Activated gamma-delta T cell treated with Interleukin-2 at 50 U/mL for 16 hours (primary cell): ENCODE results near the gene PPP4R3C.
"Not testable (repeated sequence)": the region's sequence is repeated elsewhere in the genome, so short reads cannot be mapped to it uniquely, and the experiment has no call there.

Experiments used
- DNase-seq: peaks from one replicate; pipeline ENCODE4 v3.0.0-alpha.2; 2020

Gene PPP4R3C

DNA sequence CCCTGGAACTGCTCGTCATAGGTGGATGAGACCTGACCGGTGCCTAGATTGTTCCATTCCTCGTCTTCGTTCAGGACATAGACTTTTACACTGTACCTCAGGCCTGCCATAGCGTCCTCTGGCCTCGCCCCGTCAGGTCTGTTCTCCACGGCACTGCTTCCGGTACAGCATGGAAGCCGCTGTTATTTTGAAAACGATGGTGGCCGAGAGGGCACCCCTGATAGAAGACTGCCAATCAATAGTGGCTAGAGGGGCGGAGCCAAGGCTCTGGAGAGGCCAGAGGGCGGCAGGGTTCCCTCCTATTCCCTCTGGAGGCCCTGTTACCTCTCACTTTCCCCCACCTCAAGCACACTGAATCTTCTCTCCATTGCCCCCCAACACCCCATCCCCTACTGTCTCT lies at the start of gene PPP4R3C:
TSS of gene PPP4R3C (minus strand) at position 155 of the 400 bp plus-strand sequence. CDS start at position 110, 45 bp downstream.
- DNase-seq: no peak

DNA sequence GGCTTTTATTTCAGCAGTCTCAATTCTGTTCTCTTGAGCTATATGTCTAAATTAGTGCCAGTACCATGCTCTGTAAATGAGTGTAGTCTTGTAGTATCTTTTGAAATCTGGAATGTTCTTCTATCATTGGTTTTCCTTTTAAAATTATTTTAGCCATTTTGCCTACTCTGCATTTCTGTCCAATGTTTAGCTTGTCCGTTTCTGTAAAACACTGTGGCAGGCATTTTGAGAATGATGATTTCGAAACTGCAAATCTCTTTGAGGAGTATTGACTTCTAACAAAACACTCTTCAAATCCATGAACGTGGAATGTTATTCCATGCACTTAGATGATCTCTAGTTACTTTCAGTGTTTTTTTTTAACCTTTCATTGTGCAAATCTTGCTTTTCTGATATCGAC lies 28.3 kb upstream of the PPP4R3C start:
- DNase-seq: no peak

DNA sequence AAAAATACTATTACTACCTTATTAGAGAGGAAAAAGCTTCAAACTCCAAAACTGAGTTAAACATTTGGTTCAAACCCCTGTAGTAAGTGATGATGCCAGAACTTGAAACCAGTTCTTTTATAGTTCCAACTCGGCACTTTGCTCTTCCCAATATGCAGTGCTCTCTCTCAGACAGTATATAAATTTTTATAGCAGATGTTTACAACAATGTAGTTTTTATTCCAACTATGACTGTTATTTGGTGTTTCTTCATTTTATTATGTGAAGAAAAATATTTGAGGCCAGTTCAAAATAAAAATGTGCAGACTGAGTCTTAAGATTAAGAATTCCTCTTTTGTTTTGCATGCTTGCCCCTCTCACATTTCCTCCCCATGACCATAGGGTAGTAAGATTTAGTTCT lies 2.9 kb upstream of the PPP4R3C start:
- DNase-seq: no peak

DNA sequence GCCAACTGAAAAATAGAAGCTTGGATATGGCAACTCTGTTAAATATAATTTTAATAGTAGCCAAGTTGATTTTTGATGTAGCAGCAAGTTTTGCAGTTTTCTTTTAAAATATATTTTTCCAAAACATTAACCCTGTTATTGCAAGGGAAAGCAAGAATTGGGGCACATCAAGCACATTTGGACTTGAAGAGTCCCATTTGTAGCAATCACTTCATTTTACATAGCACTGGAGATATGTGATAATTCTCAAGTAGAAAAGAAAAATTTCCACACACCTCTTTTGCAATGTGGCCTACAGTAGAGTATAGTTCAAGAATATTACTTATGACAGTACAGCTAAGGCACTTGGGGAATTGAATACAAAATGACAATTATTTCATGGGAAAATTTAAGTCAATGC lies 1.9 kb upstream of the PPP4R3C start:
- DNase-seq: no peak

DNA sequence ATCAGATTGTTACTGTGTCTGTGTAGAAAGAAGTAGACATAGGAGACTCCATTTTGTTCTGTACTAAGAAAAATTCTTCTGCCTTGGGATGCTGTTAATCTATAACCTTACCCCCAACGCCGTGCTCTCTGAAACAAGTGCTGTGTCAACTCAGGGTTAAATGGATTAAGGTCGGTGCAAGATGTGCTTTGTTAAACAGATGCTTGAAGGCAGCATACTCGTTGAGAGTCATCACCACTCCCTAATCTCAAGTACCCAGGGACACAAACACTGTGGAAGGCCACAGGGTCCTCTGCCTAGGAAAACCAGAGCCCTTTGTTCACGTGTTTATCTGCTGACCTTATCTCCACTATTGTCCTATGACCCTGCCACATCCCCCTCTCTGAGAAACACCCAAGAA lies 4.0 kb downstream of the PPP4R3C start:
- not testable (repeated sequence) for DNase-seq

DNA sequence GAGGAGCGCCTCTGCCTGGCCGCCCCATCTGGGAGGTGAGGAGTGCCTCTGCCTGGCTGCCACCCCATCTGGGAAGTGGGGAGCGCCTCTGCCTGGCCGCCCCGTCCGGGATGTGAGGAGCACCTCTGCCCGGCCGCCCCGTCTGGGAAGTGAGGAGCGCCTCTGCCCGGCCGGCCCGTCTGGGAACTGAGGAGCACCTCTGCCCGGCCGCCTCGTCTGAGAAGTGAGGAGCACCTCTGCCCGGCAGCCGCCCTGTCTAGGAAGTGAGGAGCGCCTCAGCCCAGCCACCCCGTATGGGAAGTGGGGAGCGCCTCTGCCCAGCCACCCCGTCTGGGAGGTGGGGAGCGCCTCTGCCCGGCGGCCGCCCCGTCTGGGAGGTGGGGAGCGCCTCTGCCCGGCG lies 4.6 kb downstream of the PPP4R3C start:
- not testable (repeated sequence) for DNase-seq

DNA sequence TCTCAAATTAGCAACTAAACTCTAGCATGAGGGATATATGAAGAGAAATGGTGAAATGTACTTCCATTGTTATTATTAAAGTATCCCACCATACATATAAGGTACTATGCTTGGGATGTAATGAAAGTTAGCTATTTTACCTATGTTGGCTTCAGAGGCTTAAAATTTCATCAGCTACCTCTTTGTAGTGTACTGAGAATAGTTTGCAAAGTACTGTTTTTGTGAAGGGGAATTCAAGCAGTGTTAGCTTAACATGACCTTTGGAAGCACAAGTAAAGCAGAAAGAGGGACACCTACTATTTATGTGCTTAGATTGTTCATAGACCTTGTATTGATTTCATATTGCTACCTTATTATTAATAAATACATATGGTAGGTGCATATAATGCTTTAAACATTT lies 11.8 kb downstream of the PPP4R3C start:
- no peak for DNase-seq

DNA sequence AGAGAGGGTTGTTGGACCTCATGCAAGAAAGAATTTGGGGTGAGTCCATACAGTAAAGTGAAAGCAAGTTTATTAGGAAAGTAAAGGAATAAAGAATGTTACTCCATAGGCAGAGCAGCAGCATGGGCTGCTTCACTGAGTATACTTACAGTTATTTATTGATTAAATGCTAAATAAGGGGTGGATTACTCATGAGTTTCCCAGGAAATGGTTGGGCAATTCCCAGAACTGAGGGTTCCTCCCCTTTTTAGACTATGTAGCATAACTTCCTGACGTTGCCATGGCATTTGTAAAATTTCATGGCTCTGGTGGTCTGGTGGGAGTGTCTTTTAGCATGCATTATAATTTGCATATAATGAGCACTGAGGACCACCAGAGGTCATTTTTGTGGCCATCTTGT lies 16.7 kb downstream of the PPP4R3C start:
- no peak for DNase-seq

DNA sequence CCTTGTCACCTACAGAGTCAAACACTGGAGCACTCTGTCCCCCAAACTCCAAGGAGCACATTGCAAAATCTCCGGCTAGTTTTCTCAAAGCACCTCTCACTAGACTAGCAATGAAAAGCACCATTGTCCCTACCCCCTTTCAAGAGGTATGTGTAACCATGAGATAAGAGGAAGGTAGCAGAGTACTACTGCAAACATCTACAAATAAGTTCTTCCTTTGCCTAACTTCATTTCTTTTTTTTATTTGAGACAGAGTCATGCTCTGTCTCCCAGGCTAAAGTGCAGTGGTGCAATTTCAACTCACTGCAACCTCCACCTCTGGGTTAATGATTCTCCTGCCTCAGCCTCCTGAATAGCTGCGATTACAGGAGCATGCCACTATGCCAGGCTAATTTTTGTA lies 17.7 kb downstream of the PPP4R3C start:
- no peak for DNase-seq

DNA sequence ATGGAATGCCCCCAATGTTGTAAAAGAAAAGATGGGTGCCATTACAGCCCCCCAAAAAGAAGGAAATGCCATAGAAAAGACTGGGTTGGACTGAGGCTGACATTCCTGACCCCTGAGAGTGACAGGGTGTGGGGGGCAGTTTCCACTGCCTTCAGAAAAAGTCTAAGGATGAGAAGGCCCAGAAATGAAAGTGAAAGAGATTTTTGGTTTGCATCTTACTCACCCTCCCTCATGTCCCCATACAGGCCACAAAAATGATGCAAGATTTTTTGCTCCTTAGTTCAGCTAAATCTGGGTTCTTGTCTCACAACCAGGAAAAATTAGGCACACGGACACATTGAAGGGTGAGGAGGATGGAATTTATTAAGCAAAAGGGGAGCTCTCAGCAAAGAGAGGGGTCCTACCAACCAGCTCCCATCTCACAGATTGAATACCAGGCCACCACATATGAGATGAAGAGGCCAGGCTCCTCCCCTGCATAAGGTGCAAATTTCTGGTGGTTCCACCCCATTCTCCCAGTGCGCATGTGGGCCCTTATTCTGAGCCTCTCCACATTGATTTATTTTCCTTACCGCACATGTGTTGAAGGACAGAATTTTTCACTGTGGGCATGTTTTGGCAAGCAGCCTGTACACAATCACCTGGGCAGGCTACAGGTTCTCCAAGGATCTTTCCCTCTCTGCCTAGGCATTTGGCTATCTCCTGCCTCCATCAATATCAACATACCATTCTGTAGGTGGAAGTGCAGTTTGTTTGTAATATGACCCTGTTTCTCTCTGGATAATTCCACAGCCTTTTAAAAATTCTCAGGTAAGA lies 18.8 kb downstream of the PPP4R3C start:
- no peak for DNase-seq

DNA sequence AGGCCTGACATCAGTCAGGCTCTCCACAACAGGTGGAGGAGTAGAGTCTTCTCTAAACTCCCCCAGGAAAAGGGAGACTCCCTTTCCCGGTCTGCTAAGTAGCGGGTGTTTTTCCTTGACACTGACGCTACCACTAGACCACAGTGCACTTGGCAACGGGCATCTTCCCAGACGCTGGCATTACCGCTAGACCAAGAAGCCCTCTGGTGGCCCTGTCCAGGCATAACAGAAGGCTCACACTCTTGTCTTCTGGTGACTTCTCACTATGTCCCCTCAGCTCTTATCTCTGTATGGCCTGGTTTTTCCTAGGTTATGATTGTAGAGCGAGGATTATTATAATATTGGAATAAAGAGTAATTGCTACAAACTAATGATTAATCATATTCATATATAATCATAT lies 20.7 kb downstream of the PPP4R3C start:
- DNase-seq: not testable (repeated sequence)

DNA sequence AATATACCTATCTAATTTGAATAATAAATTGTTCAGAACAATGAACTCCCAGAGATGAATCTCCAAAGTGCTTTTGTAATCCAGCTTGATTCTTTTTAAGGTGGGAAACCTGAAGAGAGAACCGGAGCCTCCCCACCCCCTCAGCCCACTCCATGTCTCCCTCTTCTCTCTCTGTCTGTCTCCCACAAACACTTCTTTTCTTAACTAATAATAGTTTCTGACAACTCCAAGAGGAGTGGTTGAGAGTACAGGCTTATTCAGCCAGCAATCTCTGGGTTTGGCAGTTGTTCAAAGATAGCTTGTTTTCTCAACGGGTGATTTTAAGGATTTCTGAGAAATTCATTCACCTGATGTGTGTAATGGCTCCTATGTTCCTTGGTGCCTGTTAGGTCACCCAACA lies 23.4 kb downstream of the PPP4R3C start:
- no peak for DNase-seq

DNA sequence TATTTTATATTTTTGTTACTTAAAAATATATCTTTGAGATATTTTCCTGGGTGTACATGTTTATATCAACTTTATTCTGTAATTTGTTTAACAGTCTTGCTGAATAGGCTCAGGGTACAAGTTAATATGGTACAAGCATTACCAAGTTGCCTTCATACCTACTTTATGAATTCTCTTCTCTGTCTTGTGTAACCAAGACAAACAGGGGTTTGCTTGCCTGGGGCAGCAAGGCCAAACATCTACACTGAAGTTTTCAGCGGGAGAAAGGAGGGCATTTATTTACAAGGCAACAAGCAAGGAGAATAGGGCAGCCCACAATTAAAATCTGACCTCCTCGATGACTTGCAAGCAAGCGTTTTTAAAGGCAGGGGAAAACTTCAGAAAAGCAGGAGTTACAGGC lies 24.2 kb downstream of the PPP4R3C start:
- DNase-seq: no peak

DNA sequence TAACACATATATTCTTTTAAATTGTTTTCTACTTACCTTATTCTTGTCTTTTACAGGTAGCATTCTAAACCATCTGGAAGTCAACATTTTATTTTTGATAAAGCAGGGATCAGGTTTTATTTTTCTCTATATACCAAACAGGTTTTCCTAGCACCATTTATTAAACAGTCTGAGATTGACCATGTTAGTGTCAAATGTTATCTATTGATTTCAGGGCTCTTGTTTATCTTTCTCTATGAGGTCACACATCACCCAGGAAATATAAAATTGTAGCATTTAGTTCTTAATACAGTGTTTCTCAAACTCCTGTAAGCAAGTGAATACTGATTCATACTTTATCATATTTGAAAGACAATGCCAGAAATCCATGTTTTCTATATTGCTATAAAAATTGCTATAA lies 28.1 kb downstream of the PPP4R3C start:
- DNase-seq: no peak
